GM21528 (cell line): ENCODE measurements around the gene TM4SF1.
"Not testable (repeated sequence)": the region's sequence is repeated elsewhere in the genome, so short reads cannot be mapped to it uniquely, and the experiment has no call there.

Experiments used
- ATAC-seq: cut with Tn5 transposase; IDR thresholded peaks from one replicate; pipeline ENCODE4 v1.9.1; 2021; ENCODE audit warnings: mild to moderate bottlenecking, moderate library complexity; ENCODE audit not compliant: unreplicated experiment, low FRiP score

TM4SF1 gene

GRCh38 chr3:149353581-149354184 is 23.8 kb downstream of the TM4SF1 start:
- no peak for ATAC-seq

- ATAC-seq, result peak; percentile 94
Measured at GRCh38 chr3:149352556-149352955, 24.9 kb downstream of the TM4SF1 start.

- ATAC-seq, result no peak
Measured at GRCh38 chr3:149343951-149344350, 33.5 kb downstream of the TM4SF1 start.

GRCh38 chr3:149342413-149343380 is 34.8 kb downstream of the TM4SF1 start:
- ATAC-seq, result no peak

GRCh38 chr3:149340310-149340933 is 37.0 kb downstream of the TM4SF1 start:
- no peak for ATAC-seq

- no peak for ATAC-seq
Measured at GRCh38 chr3:149339931-149340309, 37.5 kb downstream of the TM4SF1 start.

- ATAC-seq, result not testable (repeated sequence)
Measured at GRCh38 chr3:149337486-149337885, 40.0 kb downstream of the TM4SF1 start.

- no peak for ATAC-seq
Measured at GRCh38 chr3:149336925-149337324, 40.5 kb downstream of the TM4SF1 start.

GRCh38 chr3:149333176-149333859 is 44.1 kb downstream of the TM4SF1 start, which contains the start of gene TM4SF18:
TM4SF18 (minus strand) TSS chr3:149333636; CDS start chr3:149333382, 254 bp downstream.
- no peak for ATAC-seq

GRCh38 chr3:149332771-149333170 is 44.7 kb downstream of the TM4SF1 start:
- no peak for ATAC-seq

- no peak for ATAC-seq
Measured at GRCh38 chr3:149332227-149332765, 45.2 kb downstream of the TM4SF1 start.

- ATAC-seq, result no peak
Measured at GRCh38 chr3:149331396-149331795, 46.1 kb downstream of the TM4SF1 start.

GRCh38 chr3:149330609-149331331 is 46.7 kb downstream of the TM4SF1 start:
- no peak for ATAC-seq

GRCh38 chr3:149327156-149327555 is 50.3 kb downstream of the TM4SF1 start:
- ATAC-seq, result no peak

- no peak for ATAC-seq
Measured at GRCh38 chr3:149325581-149325980, 51.9 kb downstream of the TM4SF1 start.

- ATAC-seq, result no peak
Measured at GRCh38 chr3:149324332-149324731, 53.1 kb downstream of the TM4SF1 start.

- ATAC-seq, result no peak
Measured at GRCh38 chr3:149321640-149322039, 55.8 kb downstream of the TM4SF1 start.

- no peak for ATAC-seq
Measured at GRCh38 chr3:149321136-149321535, 56.3 kb downstream of the TM4SF1 start.

GRCh38 chr3:149319750-149320149 is 57.7 kb downstream of the TM4SF1 start:
- no peak for ATAC-seq
